ENCODE data around the gene TNRC6C.

TNRC6C gene

DNA sequence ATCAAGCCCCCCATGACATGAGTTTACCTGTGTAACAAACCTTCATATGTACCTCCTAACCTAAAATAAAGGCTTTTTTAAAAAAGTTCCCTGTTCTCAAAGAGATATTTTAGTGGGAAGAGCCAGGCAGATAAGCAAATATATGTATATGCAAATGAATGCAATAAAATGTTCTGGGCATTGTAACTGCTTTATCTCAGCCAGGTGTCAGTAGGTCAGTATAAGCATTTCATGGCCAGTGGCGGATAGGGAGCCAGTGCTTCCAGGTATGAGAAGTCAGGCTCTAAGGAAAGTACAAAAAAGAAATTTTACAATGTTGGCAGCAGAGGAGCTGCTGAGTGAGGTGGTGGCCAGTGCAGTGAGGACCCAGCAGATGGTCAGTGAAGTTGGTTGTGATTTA lies 53.9 kb downstream of the TNRC6C start:
- no peak for DNase-seq (ENCODE audit: low read depth, low spot score)

GRCh38 chr17:78013683-78014467 lies 55.4 kb downstream of the TNRC6C start:
- DNase-seq (ENCODE audit: low read depth, low spot score), result peak; percentile 37

- no peak for DNase-seq (ENCODE audit: low read depth, low spot score)
These were observed 56.1 kb downstream of the TNRC6C start for GRCh38 chr17:78014646-78015045.

- no peak for DNase-seq (ENCODE audit: low read depth, low spot score)
These were observed 58.3 kb downstream of the TNRC6C start for GRCh38 chr17:78016852-78017251.

DNA sequence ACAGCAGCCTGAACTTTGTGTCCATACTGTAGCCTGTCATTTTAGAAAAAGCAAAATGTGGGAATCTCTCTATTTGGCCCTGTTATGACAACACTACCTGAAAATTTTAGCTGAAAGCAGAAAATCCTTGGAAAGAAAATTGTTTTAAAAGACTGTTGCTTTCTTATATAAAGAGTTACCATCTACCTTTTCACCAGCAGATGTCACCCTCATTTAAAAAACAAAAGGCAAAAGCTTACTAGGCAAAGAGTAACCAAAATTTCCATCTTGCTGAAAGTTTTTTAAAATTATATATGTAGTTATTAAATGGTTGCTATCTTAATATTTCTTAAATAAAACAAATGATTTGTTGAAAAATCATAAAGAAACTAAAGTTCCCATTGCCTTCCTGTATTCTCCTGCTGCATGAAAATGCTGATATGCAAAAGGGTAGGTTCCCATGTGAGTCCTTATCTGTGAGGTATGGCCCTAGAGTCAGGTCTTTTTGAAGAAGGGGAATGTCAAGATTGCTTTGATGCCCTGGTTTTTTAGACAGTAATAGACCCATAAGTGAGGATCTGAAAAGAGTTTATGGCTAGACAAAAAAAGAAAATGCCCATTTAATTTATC lies 61.0 kb downstream of the TNRC6C start:
- DNase-seq (ENCODE audit: low read depth, low spot score), result no peak

DNA sequence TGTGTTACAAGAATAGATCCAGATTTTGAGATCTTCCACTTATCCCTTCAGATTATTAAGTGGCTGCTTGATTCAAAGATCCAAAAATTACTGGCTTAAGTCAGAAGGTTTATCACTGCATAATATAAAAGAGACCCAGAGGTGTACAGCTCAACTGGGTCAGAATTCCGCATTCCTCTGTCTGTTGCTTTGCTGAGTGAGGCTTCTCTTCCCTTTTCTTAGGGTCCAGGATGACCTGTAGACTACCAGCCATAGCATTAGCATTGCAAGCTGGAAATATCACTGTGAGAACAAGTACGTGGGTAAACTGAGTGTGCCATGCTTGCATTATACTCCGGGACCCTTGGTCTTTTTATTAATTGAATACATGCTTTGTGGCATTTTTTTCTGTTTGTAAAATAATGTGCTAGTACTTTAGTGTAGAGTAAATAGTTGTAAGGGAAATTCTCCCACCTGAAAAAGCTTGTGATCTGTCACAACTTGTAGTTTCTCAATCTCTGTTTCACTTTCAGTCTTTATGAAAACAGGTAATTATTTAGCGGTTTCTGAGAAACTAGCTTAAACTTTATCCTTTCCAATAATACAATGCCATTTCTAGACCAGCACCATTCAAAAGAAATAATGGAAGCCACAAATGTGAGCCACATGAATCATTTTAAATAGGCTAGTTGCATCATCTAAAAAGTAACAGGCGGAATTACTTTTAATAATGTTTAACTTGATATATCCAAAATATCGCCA lies 61.6 kb downstream of the TNRC6C start:
- no peak for DNase-seq (ENCODE audit: low read depth, low spot score)

DNA sequence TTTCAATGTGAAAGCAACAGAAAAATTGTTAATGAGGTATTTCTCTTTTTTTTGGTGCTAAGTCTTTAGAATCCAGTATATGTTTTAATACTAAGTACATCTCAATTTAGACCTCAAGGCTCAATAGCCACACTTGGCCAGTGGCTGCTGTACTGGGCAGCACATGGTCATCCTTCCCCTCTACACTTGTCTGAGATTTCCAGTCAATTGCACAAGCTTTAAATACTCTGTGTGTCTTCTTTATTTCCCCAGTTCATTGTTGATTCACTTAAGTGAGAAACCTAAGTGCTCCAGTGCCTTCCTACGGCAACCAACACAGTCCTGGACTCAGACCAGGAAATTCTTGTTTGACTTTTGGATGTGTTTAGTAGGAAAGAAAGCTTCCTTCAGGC lies 62.2 kb downstream of the TNRC6C start:
- DNase-seq (ENCODE audit: low read depth, low spot score), result no peak

DNA sequence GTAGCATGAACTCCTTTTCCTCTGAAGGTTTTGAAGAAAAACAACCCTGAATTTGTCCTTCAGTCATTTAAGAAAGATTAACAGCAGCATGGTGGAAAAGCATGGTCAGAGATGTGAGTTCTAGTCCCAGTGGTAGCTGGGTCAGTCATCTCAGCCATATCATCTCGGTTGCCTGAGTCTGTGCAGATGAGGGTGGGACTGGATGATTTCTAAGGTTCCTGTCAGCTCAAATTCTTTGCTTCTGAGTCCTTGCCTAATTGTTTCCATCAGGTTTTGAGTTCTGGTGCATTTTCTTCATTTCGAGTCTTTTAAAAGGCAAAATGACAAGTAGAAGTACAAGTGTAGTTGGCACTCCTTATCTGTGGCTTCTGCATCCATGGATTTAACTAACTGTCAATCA lies 63.9 kb downstream of the TNRC6C start:
- DNase-seq (ENCODE audit: low read depth, low spot score), result no peak

DNA sequence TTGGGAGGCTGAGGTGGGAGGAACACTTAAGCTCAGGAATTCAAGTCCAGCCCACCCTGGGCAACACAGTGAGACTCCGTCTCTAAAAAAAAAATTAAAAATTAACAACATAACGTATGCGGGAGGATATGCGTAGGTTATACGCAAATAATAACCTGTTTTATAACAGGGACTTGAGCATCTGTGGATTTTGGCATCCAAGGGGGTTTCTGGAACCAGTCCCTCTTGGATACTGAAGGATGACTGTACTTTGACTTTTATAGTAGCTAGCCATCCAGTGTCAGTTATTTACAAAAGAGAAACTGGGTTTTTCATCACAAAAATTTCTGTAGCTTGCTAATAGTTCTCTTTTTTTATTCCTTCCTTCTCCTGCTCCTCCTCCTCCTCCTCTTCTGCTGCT lies 64.5 kb downstream of the TNRC6C start:
- no peak for DNase-seq (ENCODE audit: low read depth, low spot score)

- no peak for DNase-seq (ENCODE audit: low read depth, low spot score)
These were observed 67.9 kb downstream of the TNRC6C start for GRCh38 chr17:78026381-78026780.

GRCh38 chr17:78027121-78027520 lies 68.6 kb downstream of the TNRC6C start:
- DNase-seq (ENCODE audit: low read depth, low spot score), result no peak

- DNase-seq (ENCODE audit: low read depth, low spot score), result no peak
These were observed 71.2 kb downstream of the TNRC6C start for GRCh38 chr17:78029697-78030096.

GRCh38 chr17:78031435-78031834 lies 72.9 kb downstream of the TNRC6C start:
- no peak for DNase-seq (ENCODE audit: low read depth, low spot score)

- DNase-seq (ENCODE audit: low read depth, low spot score), result no peak
These were observed 73.7 kb downstream of the TNRC6C start for GRCh38 chr17:78032166-78032565.

- no peak for DNase-seq (ENCODE audit: low read depth, low spot score)
These were observed 76.1 kb downstream of the TNRC6C start for GRCh38 chr17:78034429-78035091.

DNA sequence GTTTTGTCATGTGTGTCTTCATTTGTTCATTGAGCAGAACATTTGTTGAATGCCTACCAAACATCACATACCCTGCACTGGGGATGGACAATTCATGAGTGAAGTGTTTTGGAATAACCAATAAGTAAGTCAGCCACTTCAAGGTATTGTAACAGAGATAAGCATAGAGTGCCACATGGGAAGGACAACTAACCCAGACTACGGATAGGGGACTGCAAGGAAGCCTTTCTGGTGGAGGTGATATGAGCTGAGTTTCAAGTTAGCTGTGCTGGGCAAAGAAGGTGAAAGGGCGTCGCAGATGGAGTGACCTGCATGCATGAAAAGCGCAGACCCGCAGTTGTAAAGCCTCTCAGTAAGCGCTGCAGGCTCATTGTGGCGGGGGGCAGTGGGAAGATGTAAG lies 78.8 kb downstream of the TNRC6C start:
- DNase-seq (ENCODE audit: low read depth, low spot score), result no peak

GRCh38 chr17:78038748-78039288 lies 80.3 kb downstream of the TNRC6C start:
- no peak for DNase-seq (ENCODE audit: low read depth, low spot score)

DNA sequence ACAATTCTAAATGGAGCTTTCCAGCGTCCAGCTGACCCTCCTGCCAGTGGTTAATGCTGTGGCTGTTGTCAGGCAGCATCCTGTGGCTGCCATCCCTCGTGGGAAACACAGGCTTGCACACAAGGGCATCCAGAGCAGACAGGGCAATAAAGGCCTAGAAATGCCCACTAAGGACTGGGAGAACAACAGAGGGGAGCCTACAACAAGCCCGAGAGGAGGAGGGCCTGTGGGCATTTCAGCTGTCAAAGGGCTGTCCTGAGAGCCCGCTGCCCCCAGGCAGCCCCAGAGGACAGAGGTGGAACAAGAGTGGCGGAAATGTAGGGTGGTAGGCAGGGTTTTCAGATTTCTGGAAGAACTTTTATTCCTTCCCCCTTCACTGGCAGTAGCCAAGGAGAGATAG lies 81.1 kb downstream of the TNRC6C start:
- DNase-seq (ENCODE audit: low read depth, low spot score), result no peak

- DNase-seq (ENCODE audit: low read depth, low spot score), result peak; percentile 21
These were observed 82.2 kb downstream of the TNRC6C start for GRCh38 chr17:78040440-78041385.

DNA sequence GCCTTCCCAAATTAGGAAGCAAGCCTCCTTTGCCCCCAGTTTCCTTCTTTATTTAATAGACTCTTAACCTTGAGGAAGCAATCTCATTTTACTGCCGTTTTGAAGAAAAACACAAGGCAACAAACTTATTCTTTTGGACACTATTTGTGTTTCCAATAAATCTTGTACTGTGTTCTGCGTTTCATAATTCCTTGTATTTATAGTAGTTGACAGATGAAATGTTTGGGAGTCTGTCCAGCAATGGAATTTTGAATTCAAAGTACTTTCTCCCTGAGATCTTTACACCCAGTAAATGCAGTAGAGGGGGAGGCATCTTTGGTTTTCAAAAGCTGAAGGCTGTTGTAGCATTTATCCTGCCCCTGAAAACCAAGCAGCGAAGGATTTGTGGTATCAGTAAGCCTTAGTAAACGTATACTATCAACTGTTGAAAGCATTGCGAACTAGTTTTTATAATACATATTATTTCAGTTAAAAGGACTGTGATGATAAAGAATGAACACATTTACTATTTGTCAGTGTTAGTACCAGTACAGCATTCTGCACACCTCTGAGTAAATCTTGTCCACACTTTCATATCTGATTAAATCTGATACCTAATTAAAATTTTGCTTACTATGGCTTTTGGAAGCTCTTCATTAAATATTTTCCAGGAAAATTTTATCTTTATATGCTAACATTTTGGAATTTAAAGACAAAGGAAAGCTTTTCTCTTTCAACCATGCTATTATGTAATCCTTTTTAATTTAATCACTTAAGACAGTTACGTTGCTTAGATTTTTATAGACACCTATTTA lies 83.1 kb downstream of the TNRC6C start:
- no peak for DNase-seq (ENCODE audit: low read depth, low spot score)

Measured in brain pericyte (primary cell).